HepG2 (cell line): Measurements from ENCODE around the gene LIME1. TPM values are rescaled to one million over a fixed set of nuclear protein-coding genes. Genes with fewer than 3 reads are reported as not detected.
A peak's percentile ranks its signal among the peaks of the same experiment; 100 is the strongest.

ENCODE experiments used
- AHR ChIP-seq: IDR thresholded peaks from 2 replicates; pipeline ENCODE4 v1.6.1; 2018; ENCODE audit warnings: missing genetic modification reagents, missing compliant biosample characterization
- CSRNP2 ChIP-seq: sonication (generic); formaldehyde crosslinking; conservative IDR thresholded peaks from 2 replicates; pipeline ENCODE4 v1.8.0; 2022; ENCODE audit warnings: low read depth, missing genetic modification reagents
- DRAP1 ChIP-seq: IDR thresholded peaks from 2 replicates; pipeline ENCODE4 v1.6.1; 2016; ENCODE audit warnings: missing genetic modification reagents, missing compliant biosample characterization
- GZF1 ChIP-seq: sonication (generic); formaldehyde crosslinking; IDR thresholded peaks from 2 replicates; pipeline ENCODE4 v1.5.1; 2020; ENCODE audit warnings: mild to moderate bottlenecking, missing genetic modification reagents
- HDAC2 ChIP-seq: sonication (generic); formaldehyde crosslinking; IDR thresholded peaks from 2 replicates; pipeline ENCODE4 v1.4.0; 2020; ENCODE audit warnings: missing genetic modification reagents
- HMG20A ChIP-seq: IDR thresholded peaks from 2 replicates; pipeline ENCODE4 v1.6.1; 2016; ENCODE audit warnings: borderline replicate concordance
- KLF11 ChIP-seq: IDR thresholded peaks from 2 replicates; pipeline ENCODE4 v1.6.1; 2016; ENCODE audit warnings: missing compliant biosample characterization
- LRRFIP1 ChIP-seq: sonication (generic); formaldehyde crosslinking; conservative IDR thresholded peaks from 2 replicates; pipeline ENCODE4 v1.4.0; 2020; ENCODE audit warnings: missing genetic modification reagents
- MTERF4 ChIP-seq: sonication (generic); formaldehyde crosslinking; IDR thresholded peaks from 2 replicates; pipeline ENCODE4 v1.8.0; 2023; ENCODE audit warnings: mild to moderate bottlenecking, missing genetic modification reagents
- PBX3 ChIP-seq: sonication (generic); formaldehyde crosslinking; IDR thresholded peaks from 2 replicates; pipeline ENCODE4 v1.8.1; 2023; ENCODE audit warnings: missing genetic modification reagents, inconsistent platforms, borderline replicate concordance
- PRMT3 ChIP-seq: sonication (generic); formaldehyde crosslinking; IDR thresholded peaks from 2 replicates; pipeline ENCODE4 v1.8.1; 2022; ENCODE audit warnings: low read depth, mild to moderate bottlenecking, moderate library complexity, missing genetic modification reagents, borderline replicate concordance
- TOE1 ChIP-seq: sonication (generic); formaldehyde crosslinking; IDR thresholded peaks from 2 replicates; pipeline ENCODE4 v1.4.0; 2020; ENCODE audit warnings: mild to moderate bottlenecking, missing genetic modification reagents
- XRCC5 ChIP-seq: fragments of 200-400 bp; formaldehyde crosslinking; optimal IDR thresholded peaks from 2 replicates; pipeline ENCODE3; 2017; ENCODE audit warnings: mild to moderate bottlenecking, low read length
- ZNF343 ChIP-seq: sonication (generic); formaldehyde crosslinking; IDR thresholded peaks from 2 replicates; pipeline ENCODE4 v1.4.0; 2020; ENCODE audit warnings: mild to moderate bottlenecking, missing genetic modification reagents
- ZNF839 ChIP-seq: sonication (generic); formaldehyde crosslinking; IDR thresholded peaks from 2 replicates; pipeline ENCODE4 v1.4.0; 2020; ENCODE audit warnings: missing genetic modification reagents, mild to moderate bottlenecking, borderline replicate concordance
- ZNF841 ChIP-seq: sonication (generic); formaldehyde crosslinking; IDR thresholded peaks from 2 replicates; pipeline ENCODE4 v1.8.1; 2023; ENCODE audit warnings: missing genetic modification reagents, borderline replicate concordance
- ZSCAN5A ChIP-seq: sonication (generic); formaldehyde crosslinking; IDR thresholded peaks from 2 replicates; pipeline ENCODE4 v1.8.0; 2022; ENCODE audit warnings: mild to moderate bottlenecking, missing genetic modification reagents, borderline replicate concordance
- ZXDC ChIP-seq: sonication (generic); formaldehyde crosslinking; IDR thresholded peaks from 2 replicates; pipeline ENCODE4 v1.5.0; 2020; ENCODE audit warnings: mild to moderate bottlenecking, missing genetic modification reagents
- polyA plus RNA-seq, 8 experiments: library from polyadenylated mRNA; depleted of rRNA in 3 of 8; stranded (reverse) in 7 of 8; unstranded in 1 of 8; fragments of >200 nt; fragmentation: Illumina TruSeq in 4 of 8; extraction: Trizol in 4 of 8; gene quantifications; 2 replicates each; pipeline versions ENCODE4 v1.2.1 to v1.2.3, GENCODE V29; 2011 to 2016; ENCODE audit warnings: low read depth in 4 of 8, missing spikeins in 1 of 8, mixed read lengths in 1 of 8; ENCODE audit not compliant: insufficient read depth in 1 of 8
- total RNA-seq, 5 experiments: library from RNA; depleted of rRNA; stranded (reverse); fragments of >200 nt; fragmentation: Illumina TruSeq; extraction: Trizol; gene quantifications; 2 replicates each; pipeline ENCODE4 v1.2.3, GENCODE V29; 2016; ENCODE audit warnings: low read depth in 1 of 5

LIME1 gene
- total and polyA plus RNA-seq, 2 of the 13 experiments (the other 11 are each of a cell fraction or from before 2014, with no cell fraction given) = 13.0 to 61.5 TPM

GRCh38 chr20:63738687-63739129 is 2.2 kb downstream of the LIME1 start (continued):
- TF ChIP-seq ZXDC (CRISPR knock-in tag) (no peak), TOE1 (CRISPR knock-in tag) (no peak), CSRNP2 (CRISPR knock-in tag) (no peak), PBX3 (CRISPR knock-in tag) (no peak), AHR (CRISPR knock-in tag) (no peak), ZNF343 (CRISPR knock-in tag) (peak; percentile 19; the same call in 1 of the 2 replicates), ZNF841 (CRISPR knock-in tag) (no peak), PRMT3 (CRISPR knock-in tag) (no peak), HDAC2 (no peak; the same call in 1 of the 2 replicates), HMG20A (no peak), ZSCAN5A (CRISPR knock-in tag) (no peak), KLF11 (CRISPR knock-in tag) (no peak; the same call in 1 of the 2 replicates), ZNF839 (CRISPR knock-in tag) (no peak; the same call in 1 of the 2 replicates), GZF1 (no peak), LRRFIP1 (no peak), XRCC5 (no peak), DRAP1 (CRISPR knock-in tag) (no peak), MTERF4 (CRISPR knock-in tag) (no peak)
